ENCODE measurements around the gene OR6K2.

OR6K2 gene

DNA sequence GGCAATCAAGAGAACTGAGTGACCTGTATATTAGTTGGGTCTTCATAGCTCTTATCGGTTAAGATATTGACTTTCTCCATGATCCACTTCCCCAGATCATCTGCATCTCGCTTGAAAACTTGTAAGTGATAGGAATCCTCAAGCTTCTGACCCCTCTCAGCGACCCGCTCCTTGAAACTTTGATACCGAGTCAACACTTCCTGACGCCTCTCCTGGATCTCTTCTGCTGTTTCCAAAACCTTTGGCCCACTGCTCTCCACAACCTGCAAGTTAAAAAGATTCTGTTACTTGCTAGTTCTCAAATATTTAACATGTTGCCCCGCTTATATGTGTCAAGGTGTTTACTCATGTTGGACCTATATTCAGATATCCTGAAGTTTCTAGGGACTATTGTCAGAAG, 15.4 kb downstream of the OR6K2 start:
- DNase-seq (ENCODE audit: low spot score): no peak

- DNase-seq (ENCODE audit: low spot score): no peak
Observed at GRCh38 chr1:158681606-158682005, 18.8 kb downstream of the OR6K2 start.

DNA sequence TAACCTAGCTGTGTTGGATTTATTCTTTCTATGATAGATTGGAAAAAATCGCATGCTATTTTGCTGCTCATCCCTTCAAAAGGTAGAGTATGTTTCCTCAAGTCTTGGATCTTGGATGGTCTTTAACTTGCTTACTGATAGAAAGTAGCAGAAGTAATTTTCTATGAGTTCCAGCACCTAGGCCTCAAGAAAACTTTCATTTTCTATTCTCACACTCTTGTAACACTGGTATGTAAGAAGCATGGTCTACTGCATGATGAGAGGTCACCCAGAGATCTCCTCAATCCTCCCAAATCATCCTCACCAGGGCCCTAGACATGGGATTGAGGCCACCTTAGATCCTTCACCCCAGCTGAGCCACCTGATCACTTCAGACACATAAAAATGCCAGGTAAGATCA, 21.2 kb downstream of the OR6K2 start:
- no peak for DNase-seq (ENCODE audit: low spot score)

GRCh38 chr1:158675563-158676323, 24.7 kb downstream of the OR6K2 start:
- DNase-seq (ENCODE audit: low spot score): no peak

GRCh38 chr1:158674302-158674701, 26.1 kb downstream of the OR6K2 start:
- no peak for DNase-seq (ENCODE audit: low spot score)

GRCh38 chr1:158666037-158666436, 34.4 kb downstream of the OR6K2 start:
- DNase-seq (ENCODE audit: low spot score): no peak

DNA sequence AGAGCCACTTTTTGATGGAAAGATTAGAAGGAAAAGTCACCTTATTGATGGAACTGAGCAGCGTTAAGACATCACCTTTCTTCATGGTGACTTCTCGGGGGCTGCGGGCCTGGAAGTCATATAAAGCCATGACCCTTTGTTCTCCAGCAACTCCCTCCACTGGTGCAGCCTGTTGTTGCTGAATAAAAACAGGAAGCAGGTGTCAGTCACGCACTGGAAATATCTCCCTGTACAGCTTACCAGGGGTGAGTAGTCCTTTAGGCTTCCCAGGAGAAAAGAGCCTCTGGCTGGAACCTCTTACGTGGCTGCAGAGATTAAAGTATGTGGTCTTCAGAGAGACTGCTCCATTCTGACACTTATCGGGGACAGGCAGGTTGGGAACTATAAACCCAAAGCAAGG, 45.9 kb downstream of the OR6K2 start:
- DNase-seq (ENCODE audit: low spot score): no peak

DNA sequence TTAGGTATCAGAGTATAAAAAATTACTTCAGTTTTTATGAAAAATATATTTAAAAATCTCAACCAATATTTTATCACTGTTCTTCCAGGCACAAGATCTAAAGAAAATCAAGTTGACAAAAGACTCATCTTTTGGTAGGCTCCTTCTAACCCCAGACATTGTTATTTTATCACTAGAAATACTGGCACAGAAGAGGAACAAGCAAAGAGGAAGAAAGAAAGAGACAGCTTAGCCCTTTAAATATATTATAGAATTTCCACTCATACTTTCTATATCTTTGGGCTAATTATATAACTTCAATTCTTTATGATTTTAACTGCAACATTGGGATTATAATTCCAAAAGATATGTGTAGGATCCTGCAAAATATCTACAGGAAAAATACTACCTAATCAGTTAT, 46.4 kb downstream of the OR6K2 start:
- no peak for DNase-seq (ENCODE audit: low spot score)

DNA sequence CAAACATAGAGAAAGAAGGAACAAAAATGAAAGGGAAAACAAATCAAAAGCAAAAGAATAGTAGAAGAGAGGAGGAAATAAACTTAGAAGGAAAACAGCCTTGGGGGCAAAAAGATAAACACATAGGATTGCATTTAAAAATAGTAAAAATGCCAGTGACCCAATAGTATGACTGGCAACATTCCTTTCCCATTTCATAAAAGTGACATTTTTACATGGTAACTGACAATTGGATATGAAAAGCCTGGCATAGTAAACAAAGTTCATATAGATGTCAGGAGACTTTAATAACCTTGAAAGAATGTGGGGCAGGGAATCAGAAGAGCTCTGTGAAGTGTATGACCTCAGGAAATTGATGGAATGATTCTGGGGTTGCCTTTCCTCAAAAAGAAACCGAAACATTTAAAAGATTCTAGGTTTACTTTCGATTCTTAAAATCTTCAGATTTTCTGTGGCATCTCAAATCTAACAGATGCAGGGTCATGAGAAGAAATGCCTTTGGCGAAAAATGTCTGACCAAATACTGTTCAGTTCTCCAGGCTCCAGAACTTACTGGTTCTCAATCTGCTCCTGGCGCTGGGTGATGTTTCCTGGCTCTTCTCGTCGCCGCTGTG, 47.6 kb downstream of the OR6K2 start:
- DNase-seq (ENCODE audit: low spot score): no peak
